HK-2 (cell line): ENCODE results near the gene SLC2A11.

ENCODE experiments used
- DNase-seq: peaks from one replicate; pipeline ENCODE4 v3.0.0-alpha.2; 2018; ENCODE audit not compliant: unreplicated experiment

SLC2A11 gene

GRCh38 chr22:23832226-23833016 lies 25.3 kb upstream of the SLC2A11 start:
- DNase-seq = no peak

- DNase-seq = no peak
Observed at GRCh38 chr22:23833017-23833751, 24.5 kb upstream of the SLC2A11 start.

- DNase-seq = no peak
Observed at GRCh38 chr22:23833911-23834317, 23.8 kb upstream of the SLC2A11 start.

GRCh38 chr22:23834406-23834792 lies 23.3 kb upstream of the SLC2A11 start:
- no peak for DNase-seq

- no peak for DNase-seq
Observed at GRCh38 chr22:23834793-23835483, 22.7 kb upstream of the SLC2A11 start.

- DNase-seq = no peak
Observed at GRCh38 chr22:23835484-23836144, 22.1 kb upstream of the SLC2A11 start.

- no peak for DNase-seq
Observed at GRCh38 chr22:23836281-23836680, 21.4 kb upstream of the SLC2A11 start.

GRCh38 chr22:23836692-23837495 lies 20.8 kb upstream of the SLC2A11 start:
- no peak for DNase-seq

- DNase-seq = no peak
Observed at GRCh38 chr22:23837496-23837859, 20.2 kb upstream of the SLC2A11 start.

- no peak for DNase-seq
Observed at GRCh38 chr22:23837911-23838680, 19.6 kb upstream of the SLC2A11 start.

- peak; percentile 99 for DNase-seq
Observed at GRCh38 chr22:23838681-23839468, 18.8 kb upstream of the SLC2A11 start, which contains the start of gene DERL3. Gene DERL3 (minus strand): TSS chr22:23839006. CDS start chr22:23838987, 19 bp downstream.

GRCh38 chr22:23840026-23840425 lies 17.6 kb upstream of the SLC2A11 start:
- DNase-seq = no peak

GRCh38 chr22:23841292-23841691 lies 16.4 kb upstream of the SLC2A11 start:
- DNase-seq = no peak

- DNase-seq = no peak
Observed at GRCh38 chr22:23841736-23842445, 15.8 kb upstream of the SLC2A11 start.

GRCh38 chr22:23842599-23842998 lies 15.1 kb upstream of the SLC2A11 start:
- no peak for DNase-seq

- no peak for DNase-seq
Observed at GRCh38 chr22:23844739-23845202, 12.9 kb upstream of the SLC2A11 start.

- no peak for DNase-seq
Observed at GRCh38 chr22:23845265-23846080, 12.2 kb upstream of the SLC2A11 start.

GRCh38 chr22:23846081-23846469 lies 11.6 kb upstream of the SLC2A11 start:
- DNase-seq = no peak
